ENCODE data around the gene MEIS1.

The MEIS1 gene

GRCh38 chr2:66555501-66556324 is 120.8 kb downstream of the MEIS1 start:
- H3K9me2 ChIP-seq (replicated peaks; ENCODE audit: insufficient read depth, low read length): no peaks in the 10 kb centered on the region
- no peak for DNase-seq
- no peak overlapping the region for H3K9ac ChIP-seq (ENCODE audit: low read length)

GRCh38 chr2:66559672-66560071 is 124.7 kb downstream of the MEIS1 start:
- H3K4me2 ChIP-seq (ENCODE audit: low read depth, low read length): no peak overlapping the region
- H3K9me2 ChIP-seq (replicated peaks; ENCODE audit: insufficient read depth, low read length): no peaks in the 10 kb centered on the region
- no peak for DNase-seq
- no peak for TF ChIP-seq CTCF (IDR thresholded peaks at IDR 0.05; ENCODE audit: low read length)
- TF ChIP-seq EZH2phosphoT487 (IDR thresholded peaks at IDR 0.05; ENCODE audit: low read length): no peak
- TF ChIP-seq EZH2 (optimal IDR thresholded peaks at IDR 0.05; ENCODE audit: low read depth, low read length): no peak
- H3F3A ChIP-seq (ENCODE audit: insufficient read depth, low read length): no peaks in the 10 kb centered on the region
- no peak overlapping the region for H3K9ac ChIP-seq (ENCODE audit: low read length)
- no peaks in the 10 kb centered on the region for H3K79me2 ChIP-seq (ENCODE audit: low read length)
- H3K4me3 ChIP-seq (ENCODE audit: low read length): no peak overlapping the region
- H3K27me3 ChIP-seq (replicated peaks; ENCODE audit: insufficient read depth, low read length): no peaks in the 10 kb centered on the region
- no peak overlapping the region for H3K27ac ChIP-seq (ENCODE audit: low read length)
- no peaks in the 10 kb centered on the region for H4K20me1 ChIP-seq (ENCODE audit: insufficient read depth, low read length)
- H3K36me3 ChIP-seq (replicated peaks; ENCODE audit: insufficient read depth, low read length): no peaks in the 10 kb centered on the region
- H2AFZ ChIP-seq (ENCODE audit: low read length): no peak overlapping the region
- H3K9me3 ChIP-seq (replicated peaks; ENCODE audit: insufficient read depth, low read length): no peaks in the 10 kb centered on the region
- H3K4me1 ChIP-seq (ENCODE audit: low read length): no peaks in the 10 kb centered on the region

More at GRCh38 chr2:66555501-66556324, 120.8 kb downstream of the MEIS1 start:
- Histone ChIP-seq H3K4me2 (ENCODE audit: low read depth, low read length) (no peak overlapping the region), H3K9me3 (replicated peaks; ENCODE audit: insufficient read depth, low read length) (no peaks in the 10 kb centered on the region), H3K27me3 (replicated peaks; ENCODE audit: insufficient read depth, low read length) (no peaks in the 10 kb centered on the region), H3K36me3 (replicated peaks; ENCODE audit: insufficient read depth, low read length) (no peaks in the 10 kb centered on the region; the same call in 1 of the 2 replicates), H4K20me1 (ENCODE audit: insufficient read depth, low read length) (no peaks in the 10 kb centered on the region), H3K4me3 (ENCODE audit: low read length) (no peak overlapping the region), H3K27ac (ENCODE audit: low read length) (no peak overlapping the region), H3F3A (ENCODE audit: insufficient read depth, low read length) (no peaks in the 10 kb centered on the region), H3K79me2 (ENCODE audit: low read length) (no peaks in the 10 kb centered on the region), H3K4me1 (ENCODE audit: low read length) (no peaks in the 10 kb centered on the region), H2AFZ (ENCODE audit: low read length) (no peak overlapping the region)
- TF ChIP-seq CTCF (IDR thresholded peaks at IDR 0.05; ENCODE audit: low read length) (no peak), EZH2phosphoT487 (IDR thresholded peaks at IDR 0.05; ENCODE audit: low read length) (no peak), EZH2 (optimal IDR thresholded peaks at IDR 0.05; ENCODE audit: low read depth, low read length) (no peak)

DNA sequence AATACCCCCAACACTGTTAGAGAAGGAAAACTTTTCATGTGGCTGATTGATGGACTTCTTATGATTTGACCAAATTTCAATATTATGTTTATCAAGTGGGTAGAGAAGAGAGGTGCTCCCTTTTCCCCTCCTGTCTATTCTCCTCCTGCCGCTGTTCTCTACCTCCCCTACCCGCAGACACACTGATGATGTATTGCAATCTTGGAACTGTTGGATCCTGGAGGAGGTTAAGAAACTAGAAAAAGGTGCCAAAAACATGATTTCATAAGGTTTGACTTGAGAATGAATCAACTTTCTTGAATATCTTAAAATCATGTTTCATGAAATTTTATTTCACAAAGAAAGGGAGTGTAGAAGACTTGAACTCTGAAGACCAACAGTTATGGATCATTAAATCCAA is 125.8 kb downstream of the MEIS1 start:
- TF ChIP-seq CTCF (IDR thresholded peaks at IDR 0.05; ENCODE audit: low read length) (no peak), EZH2 (optimal IDR thresholded peaks at IDR 0.05; ENCODE audit: low read depth, low read length) (no peak), EZH2phosphoT487 (IDR thresholded peaks at IDR 0.05; ENCODE audit: low read length) (no peak)
- no peak for DNase-seq
- no peaks in the 10 kb centered on the region for H3K9me3 ChIP-seq (replicated peaks; ENCODE audit: insufficient read depth, low read length)
- no peaks in the 10 kb centered on the region for H4K20me1 ChIP-seq (ENCODE audit: insufficient read depth, low read length)
- H3K36me3 ChIP-seq (replicated peaks; ENCODE audit: insufficient read depth, low read length): no peaks in the 10 kb centered on the region
- H3K4me3 ChIP-seq (ENCODE audit: low read length): no peak overlapping the region
- H3K27me3 ChIP-seq (replicated peaks; ENCODE audit: insufficient read depth, low read length): no peaks in the 10 kb centered on the region
- H3K79me2 ChIP-seq (ENCODE audit: low read length): no peaks in the 10 kb centered on the region
- H3F3A ChIP-seq (ENCODE audit: insufficient read depth, low read length): no peaks in the 10 kb centered on the region
- no peaks in the 10 kb centered on the region for H3K9me2 ChIP-seq (replicated peaks; ENCODE audit: insufficient read depth, low read length)
- no peaks in the 10 kb centered on the region for H3K4me1 ChIP-seq (ENCODE audit: low read length)
- no peak overlapping the region for H3K4me2 ChIP-seq (ENCODE audit: low read depth, low read length)
- H3K9ac ChIP-seq (ENCODE audit: low read length): no peak overlapping the region
- H2AFZ ChIP-seq (ENCODE audit: low read length): no peak overlapping the region
- no peak overlapping the region for H3K27ac ChIP-seq (ENCODE audit: low read length)
